HG02759 (cell line): ENCODE measurements around the gene ENOPH1.
"Not testable (repeated sequence)": the region's sequence is repeated elsewhere in the genome, so short reads cannot be mapped to it uniquely, and the experiment has no call there.

Experiments used
- ATAC-seq: cut with Tn5 transposase; IDR thresholded peaks from one replicate; pipeline ENCODE4 v1.9.1; 2021; ENCODE audit warnings: mild to moderate bottlenecking, moderate library complexity; ENCODE audit not compliant: unreplicated experiment

ENOPH1 gene

DNA sequence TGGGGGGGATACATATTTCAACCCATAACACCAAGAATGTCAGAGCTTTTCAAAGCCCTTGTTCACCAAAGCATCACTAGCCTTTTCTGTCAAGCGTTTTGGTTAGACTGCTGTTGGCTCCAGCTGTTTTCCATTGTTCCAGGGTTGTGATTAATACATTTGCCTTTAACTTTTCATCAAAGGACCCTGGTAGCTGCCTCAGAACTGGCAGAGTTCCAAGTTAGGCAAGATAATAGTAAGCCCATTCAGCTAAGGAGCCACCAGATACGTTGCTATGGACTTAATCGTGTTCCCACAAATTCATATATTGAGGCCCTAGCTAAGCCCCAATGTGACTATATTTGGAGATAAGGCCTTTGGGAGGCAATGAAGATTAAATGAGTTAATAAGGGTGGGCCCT is 37.1 kb downstream of the ENOPH1 start:
- ATAC-seq, result no peak

DNA sequence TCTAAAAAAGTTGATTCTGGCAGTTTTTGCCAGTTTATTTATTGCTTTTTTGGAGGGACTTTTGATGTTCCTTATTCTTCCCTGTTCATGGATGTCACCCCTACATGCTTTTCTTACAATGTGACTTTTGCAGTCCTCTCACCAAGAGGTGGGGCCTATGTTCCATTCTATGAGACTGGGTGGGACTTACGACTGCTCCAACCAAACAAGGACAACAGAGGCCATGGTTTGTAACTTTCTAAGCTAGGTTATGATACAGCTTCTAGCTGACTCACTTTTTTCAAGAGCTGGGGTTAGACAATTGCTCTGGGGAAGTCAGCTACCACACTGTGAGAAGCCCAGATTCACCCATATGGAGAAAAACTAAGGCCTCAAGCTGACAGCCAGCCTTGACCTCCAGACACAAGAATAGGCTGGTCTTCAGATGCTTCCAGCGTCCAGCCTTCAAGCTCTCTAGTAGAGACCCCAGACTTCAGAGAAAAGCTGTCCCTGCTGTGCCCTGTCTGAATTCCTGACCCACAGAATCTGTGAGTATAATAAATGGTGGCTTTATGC is 39.5 kb downstream of the ENOPH1 start:
- no peak for ATAC-seq

DNA sequence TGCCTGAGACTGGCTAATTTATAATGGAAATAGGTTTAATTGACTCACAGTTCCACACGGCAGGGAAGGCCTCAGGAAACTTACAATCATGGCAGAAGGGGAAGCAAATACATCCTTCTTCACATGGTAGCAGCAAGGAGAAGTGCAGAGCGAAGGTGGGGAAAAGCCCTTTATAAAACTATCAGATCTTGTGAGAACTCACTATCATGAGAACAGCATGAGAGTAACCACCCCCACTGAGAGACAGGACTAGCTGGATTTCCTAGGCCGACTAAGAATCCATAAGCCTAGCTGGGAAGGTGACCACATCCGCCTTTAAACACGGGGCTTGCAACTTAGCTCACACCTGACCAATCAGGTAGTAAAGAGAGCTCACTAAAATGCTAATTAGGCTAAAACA is 42.7 kb downstream of the ENOPH1 start:
- ATAC-seq, result not testable (repeated sequence)

DNA sequence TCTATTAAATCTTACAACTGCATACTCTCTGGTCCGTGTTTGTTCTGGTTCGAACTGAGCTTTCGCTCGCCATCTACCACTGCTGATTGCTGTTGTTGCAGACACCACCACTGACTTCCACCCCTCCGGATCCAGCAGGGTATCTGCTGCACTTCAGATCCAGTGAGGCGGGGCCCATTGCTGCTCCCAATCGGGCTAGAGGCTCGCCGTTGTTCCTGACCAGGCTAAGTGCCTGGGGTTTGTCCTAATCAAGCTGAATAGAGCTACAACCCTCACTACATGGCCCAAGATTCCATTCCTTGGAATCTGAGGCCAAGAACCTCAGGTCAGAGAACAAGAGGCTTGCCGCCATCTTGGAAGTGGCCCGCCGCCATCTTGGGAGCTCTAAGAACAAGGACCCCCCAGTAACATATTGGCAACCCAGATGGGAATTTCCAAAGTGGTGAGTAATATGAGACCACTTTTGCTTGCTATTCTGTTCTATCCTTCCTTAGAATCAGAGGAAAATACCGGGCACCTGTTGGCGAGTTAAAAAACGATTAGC is 43.3 kb downstream of the ENOPH1 start:
- no peak for ATAC-seq

DNA sequence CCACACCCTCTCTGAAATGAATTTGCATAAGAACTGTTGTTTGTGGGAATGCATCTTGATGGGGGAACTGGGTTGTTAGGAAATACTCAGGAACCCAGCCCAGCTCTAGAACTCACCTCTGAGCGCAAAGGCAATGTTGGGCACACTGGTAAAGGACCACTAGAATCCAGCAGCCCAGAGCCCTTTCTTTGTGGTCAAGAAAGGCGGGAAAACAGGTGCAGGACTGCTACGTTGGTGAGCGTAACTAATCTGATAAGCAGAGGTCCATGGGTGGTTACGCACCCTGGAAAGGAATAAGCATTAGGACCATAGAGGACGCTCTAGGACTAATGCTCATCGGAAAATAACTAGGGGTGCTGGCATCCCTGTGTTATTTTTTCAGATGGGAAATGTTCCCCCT is 45.5 kb downstream of the ENOPH1 start:
- ATAC-seq, result not testable (repeated sequence)

DNA sequence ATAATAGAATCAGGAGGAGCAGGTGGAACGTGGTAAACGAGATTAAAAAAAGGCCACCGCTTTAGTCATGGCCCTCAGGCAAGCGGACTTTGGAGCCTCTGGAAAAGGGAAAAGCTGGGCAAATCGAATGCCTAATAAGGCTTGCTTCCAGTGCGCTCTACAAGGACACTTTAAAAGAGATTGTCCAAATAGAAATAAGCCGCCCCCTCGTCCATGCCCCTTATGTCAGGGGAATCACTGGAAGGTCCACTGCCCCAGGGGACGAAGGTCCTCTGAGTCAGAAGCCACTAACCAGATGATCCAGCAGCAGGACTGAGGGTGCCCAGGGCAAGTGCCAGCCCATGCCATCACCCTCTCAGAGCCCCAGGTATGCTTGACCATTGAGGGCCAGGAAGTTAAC is 47.1 kb downstream of the ENOPH1 start:
- ATAC-seq, result not testable (repeated sequence)

DNA sequence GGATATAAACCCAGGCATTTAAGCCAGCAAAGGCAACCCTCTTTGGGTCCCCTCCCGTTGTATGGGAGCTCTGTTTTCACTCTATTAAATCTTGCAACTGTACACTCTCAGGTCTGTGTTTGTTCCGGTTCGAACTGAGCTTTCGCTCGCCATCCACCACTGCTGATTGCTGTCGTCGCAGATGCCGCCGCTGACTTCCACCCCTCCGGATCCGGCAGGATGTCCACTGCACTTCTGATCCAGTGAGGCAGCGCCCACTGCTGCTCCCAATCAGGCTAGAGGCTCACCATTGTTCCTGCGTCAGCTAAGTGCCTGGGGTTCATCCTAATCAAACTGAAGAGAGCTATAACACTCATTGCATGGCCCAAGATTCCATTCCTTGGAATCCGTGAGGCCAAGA is 49.2 kb downstream of the ENOPH1 start:
- no peak for ATAC-seq

DNA sequence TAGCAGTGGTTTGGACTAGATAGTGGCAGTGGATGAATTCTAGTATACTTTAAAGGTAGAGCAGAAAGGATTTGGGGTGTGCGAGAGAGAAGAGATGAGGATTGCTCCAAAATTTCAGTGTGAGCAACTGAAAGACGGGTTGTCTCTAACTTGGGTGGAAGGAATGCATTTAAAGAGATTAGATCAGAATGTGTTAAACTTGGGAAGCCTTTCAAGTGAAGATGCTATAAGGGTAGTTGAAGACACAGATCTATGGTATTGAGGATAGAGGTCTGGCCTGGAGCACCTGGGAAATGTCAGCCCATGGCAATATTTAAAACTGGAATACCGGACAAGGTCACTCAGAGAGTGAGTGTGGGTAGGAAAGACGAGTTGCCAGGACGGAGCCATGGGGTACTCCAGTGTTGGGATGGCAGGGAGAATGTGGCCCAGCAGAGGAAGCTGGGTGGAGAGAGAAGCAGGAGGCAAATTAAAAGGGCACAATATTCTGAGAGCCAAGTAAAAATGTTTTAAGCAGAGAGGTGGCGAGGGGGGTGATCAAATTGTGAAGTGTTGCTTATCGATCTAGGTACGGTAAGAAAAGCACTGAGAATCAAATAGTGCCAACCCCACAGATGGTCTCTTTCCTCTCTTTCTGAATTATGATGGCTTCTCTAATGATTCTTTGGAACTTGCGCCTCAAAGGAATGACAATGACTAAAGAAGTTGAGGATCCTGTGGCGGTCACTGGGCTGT is 50.5 kb downstream of the ENOPH1 start:
- ATAC-seq, result no peak

DNA sequence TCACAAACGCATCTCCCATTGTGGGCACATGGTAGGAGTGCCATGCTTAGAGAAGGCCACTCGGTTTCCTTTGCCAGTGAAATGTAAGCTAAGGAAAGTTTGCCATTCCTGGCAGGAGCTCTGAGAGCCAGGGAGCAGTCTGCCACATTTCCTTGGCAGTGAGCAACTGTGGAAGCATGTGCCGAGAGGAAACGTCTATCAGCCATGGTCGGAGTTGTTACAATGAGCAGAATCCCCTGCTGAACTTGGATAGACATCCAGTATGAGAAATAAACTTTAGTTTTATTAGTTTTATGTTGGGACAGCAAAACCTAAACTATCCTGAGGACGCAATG is 51.1 kb downstream of the ENOPH1 start:
- ATAC-seq, result no peak

DNA sequence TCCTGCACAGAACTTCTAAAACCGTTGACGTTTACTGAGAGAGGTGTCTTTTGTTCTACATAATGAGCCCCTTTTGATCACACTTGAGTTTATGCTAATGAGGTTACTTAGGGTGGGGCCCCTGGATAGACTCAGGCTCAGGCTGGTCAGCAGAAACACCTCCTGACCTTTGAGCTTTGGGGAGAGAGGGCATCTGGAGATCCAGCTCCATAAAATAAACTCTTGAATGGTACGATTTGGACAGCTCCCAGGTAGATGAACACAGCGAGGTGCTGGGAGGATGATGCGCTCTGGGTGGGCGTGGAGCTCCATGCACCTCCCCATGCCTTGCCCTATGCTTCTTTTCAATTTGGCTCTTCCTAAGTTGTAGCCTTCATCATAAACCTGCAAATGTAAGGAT is 52.0 kb downstream of the ENOPH1 start:
- ATAC-seq, result no peak

DNA sequence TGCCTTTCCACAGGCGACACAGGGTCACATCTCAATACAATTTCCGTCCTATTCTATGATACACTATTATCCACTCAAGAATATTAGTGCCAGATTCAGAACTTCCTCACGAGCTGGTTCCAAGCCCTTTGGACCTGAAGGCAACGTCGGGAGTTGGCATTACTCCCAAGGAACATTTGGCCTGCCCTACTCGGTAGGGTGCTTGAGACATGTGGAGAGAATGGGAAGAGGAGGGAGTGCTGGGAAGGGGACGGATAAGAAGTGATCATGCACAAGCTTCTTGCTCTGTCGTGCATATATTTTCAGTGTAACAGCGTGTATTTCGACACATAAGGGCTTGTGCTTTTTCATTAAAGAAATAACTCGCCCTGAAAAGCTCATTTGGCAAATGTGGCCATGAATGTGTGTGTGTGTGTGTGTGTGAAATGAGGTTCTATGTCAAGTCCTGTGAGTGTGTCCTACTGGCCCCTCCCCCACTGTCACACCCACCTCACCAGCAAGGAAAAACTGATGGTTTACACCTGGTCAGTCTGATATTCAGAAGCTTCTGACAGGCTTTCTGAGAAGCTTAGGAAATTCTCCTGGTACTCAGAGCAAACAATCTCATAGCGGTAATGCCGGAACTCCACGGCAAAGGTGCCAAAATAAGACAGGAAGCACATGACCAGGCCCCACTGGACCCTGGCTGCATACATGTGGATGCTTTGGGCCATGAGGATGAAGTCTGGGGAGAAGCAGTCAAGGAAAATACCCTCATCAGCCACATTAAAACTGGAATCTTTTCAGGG is 54.8 kb downstream of the ENOPH1 start:
- ATAC-seq, result no peak

DNA sequence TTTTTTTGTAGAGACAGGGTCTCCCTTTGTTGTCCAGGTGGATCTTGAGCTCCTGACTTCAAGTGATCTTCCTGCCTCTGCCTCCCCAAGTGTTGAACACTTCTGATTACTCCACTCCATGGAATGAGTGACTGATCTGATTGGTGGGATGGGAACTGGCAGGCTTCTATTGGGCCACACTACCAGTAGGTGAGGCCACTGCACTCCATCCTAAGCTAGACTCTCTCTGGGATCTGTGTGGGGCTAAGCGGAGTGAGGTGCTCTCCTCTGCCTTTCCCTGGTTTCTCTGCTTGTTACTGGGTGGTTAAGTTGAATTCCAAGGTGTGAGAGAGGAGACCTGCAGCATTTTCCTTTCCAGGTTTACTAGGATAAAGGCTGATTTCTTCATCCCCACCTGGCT is 58.7 kb downstream of the ENOPH1 start:
- ATAC-seq, result no peak

DNA sequence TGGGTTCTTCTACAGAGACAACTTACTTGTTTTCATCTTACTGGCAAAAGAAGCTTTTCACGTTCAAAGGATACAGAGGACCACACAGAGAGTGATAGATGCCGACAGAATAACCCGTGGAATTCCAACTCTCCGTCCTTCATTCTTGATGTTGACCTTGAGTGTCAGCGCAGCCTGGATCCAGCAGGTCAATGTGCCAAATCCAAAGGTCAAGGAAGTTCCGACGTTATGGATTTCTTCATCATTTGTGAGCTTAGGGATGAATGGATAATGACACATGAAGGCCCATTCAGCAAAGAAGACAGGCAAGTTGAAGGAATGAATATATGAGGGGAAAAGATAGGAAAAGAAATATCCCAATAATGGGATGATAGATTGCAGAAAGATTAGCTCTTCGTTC is 59.6 kb downstream of the ENOPH1 start:
- no peak for ATAC-seq

DNA sequence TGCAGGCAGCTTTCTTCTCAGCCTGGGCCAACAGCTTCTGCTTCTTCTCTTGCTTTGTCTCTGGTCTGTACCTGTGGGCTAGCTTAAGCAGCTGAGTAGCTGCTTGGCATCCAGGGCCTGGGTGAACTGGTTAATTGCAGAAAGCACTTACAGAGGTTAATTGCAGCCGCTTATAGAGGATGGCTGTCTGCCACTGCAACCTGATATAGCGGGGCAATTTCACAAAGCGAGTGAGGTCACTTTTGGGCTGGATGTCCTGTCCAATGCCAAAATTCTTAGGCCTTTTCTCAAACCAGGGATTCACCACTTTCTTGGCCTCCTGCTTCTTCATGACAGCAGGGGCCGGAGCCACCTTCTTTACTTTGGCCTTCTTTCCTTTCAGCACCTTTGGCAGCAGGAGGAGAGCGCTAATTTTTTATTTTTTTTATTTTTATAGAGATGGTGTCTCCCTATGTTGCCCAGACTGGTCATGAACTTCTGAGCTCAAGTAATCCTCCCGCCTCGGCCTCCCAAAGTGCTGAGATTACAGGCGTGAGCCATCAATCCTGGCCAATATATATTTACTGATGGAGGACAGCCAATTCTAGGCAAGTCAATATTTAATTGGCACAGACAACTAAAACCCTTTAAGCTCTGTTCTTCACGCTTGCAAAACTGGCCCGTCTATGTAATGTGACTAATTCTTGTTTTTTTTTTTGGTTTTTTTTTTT is 61.0 kb downstream of the ENOPH1 start:
- no peak for ATAC-seq

DNA sequence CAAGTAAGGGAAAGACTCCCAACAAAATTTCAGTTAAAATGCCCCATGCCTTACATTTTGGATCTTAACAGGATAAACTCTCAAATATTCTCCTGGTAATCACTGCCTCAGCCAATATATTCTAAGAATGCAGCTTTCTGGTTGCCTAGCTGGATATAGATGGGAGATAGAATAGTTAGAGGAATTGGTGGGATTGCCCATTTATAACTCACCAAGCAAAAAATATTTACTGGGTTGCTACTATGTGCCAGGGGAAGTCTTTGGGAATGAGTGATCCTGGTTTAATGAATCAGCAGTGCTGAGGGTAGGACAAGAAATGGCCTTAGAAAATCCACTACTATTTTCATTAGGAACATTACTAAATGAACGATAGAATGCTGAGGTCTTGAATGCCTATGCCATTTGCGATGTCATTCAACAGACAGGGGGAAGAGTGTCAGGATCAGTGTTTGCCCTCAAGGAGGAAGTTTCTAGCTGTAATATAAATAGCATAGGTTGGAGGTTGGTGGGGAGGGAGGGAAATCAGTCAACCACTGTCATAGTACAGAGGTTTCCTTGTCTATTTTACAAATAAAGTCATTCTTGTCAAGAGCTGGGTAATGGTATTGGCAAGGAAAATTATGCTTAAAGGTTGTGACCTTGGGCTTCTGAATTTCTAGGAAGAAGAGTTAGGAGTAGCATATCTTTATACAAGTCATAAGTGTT is 63.5 kb downstream of the ENOPH1 start:
- ATAC-seq, result no peak

DNA sequence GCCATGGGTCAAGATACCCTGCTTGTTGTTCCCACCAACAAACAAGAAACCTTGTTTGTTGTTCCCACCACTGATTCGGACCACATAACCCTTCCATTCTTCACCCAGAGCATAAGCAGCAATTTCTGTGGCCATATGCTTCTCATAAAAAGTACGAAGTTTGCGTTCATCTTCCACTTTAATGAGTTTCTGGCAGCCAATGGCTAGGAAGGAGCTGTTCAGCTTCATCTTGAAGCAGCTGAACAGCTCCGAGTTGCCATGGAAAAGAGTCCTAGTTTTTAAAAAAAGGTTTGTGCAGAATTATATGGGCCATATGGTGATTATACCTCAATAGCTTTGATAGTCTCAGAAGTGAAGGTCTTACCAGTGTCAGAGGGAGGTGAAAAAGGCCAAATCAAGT is 65.3 kb downstream of the ENOPH1 start:
- ATAC-seq, result no peak

DNA sequence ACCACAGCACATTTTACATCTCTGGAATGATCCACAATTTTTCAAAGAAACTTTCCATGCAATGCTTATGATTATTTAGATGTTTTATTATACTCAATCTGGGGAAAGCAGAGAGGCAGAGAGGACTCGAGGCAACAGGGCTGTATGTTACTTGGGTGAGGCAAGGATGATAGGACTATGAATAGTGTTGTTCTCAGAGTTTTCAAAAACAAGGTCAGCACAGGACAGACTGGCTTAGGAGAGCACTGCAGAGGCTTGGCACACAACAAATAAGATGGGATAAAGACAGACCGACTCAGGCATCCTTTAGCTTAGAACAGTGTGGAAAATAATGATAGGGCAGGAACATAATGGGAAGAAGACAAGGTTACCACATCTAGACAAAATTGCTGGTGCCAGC is 66.0 kb downstream of the ENOPH1 start:
- no peak for ATAC-seq

DNA sequence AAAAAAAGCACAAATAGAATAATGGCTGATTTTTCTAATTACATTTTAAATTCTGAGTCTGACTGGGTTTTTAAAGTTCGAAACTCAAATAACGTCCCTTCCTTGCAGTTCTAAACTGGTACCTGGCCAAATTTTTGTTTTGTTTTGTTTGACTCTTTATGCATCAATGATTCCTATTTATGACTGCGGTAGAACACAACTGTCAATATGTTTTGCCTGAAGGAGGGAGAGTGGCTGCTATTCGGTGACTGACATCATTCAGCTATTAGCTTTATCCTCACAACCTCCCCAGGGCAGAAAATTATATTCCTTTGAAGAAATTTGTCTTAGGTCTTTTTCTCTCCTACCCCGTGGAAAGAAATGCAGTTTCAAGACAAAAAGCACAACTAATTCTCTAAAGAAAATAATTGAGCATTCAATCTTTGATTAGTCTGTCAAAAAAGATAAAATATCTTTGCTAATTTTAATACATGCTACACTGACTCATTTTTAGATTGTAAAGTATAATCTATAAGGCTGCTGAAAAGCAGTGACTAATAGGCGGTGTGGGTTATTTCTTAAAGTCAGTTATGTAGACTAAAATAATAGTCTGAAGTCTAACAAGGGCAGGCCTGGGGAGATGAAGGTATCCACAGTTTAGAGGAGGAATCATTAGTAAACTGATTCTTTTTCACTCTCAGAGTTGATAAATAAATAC is 69.5 kb downstream of the ENOPH1 start:
- ATAC-seq, result no peak

DNA sequence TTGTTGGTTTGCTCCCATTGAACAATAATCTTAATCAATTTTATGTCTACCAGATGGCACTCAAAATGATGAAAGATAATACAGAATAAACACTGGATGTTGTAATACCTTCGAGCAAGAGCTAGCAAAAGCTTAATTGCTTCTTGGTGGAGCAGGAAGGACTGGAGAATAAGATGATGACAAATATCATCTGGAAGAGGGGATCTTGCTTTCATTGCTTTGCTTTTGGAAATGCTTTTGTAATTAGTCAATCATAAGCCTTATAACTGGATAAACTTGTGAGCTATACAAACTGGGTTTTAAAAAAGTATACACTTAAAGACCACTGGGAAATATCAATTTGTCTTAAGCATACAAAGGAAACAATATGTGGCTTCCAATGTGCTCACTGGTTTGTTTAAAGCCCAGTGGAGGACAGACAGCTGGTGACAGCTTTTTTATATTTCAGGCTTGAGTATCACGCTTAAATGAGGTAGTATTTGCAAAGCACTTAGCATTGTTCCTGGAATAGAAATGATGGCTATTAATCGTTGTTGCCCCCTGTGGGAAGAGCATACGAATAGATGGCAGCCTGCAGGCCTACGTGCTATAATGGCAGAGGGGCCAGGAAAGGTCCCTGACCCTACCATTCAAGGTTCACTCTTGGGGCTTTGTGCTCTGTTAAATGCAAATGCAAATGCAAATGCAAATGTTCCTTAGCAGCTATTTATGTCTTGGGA is 70.2 kb downstream of the ENOPH1 start:
- no peak for ATAC-seq

DNA sequence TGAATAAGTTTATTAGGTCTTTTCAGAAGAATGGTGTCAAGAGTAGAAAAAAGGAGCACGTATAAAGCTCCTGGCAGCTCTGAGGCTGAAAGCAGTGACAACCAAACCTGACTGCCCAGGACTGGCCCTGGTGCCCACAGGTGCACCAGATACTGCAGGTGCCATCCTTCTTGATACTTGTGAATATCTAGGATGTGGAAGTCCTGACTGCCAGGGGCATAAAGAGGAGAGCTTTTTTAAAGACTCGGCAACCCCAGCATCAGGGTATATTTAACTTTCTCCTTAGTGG is 70.7 kb downstream of the ENOPH1 start:
- ATAC-seq, result no peak
